AG09309 (cell line): ENCODE measurements around the gene GATA6.

Source experiments
- DNase-seq: peaks from one replicate; pipeline ENCODE4 v3.0.0-alpha.2; 2010; ENCODE audit warnings: low read depth
- H3K4me3 ChIP-seq: 2 replicates; pipeline ENCODE4 v1.5.1; 2011; ENCODE audit warnings: mild to moderate bottlenecking, low read depth, low read length, moderate library complexity; ENCODE audit not compliant: control insufficient read depth
- TF ChIP-seq, protein P1 (sequence below): IDR thresholded peaks from 2 replicates; pipeline ENCODE4 v1.5.1; 2011; ENCODE audit warnings: mild to moderate bottlenecking, low read depth, low read length, inconsistent platforms; ENCODE audit not compliant: insufficient read depth, control insufficient read depth; ENCODE audit errors: missing control alignments

GATA6 gene

DNA sequence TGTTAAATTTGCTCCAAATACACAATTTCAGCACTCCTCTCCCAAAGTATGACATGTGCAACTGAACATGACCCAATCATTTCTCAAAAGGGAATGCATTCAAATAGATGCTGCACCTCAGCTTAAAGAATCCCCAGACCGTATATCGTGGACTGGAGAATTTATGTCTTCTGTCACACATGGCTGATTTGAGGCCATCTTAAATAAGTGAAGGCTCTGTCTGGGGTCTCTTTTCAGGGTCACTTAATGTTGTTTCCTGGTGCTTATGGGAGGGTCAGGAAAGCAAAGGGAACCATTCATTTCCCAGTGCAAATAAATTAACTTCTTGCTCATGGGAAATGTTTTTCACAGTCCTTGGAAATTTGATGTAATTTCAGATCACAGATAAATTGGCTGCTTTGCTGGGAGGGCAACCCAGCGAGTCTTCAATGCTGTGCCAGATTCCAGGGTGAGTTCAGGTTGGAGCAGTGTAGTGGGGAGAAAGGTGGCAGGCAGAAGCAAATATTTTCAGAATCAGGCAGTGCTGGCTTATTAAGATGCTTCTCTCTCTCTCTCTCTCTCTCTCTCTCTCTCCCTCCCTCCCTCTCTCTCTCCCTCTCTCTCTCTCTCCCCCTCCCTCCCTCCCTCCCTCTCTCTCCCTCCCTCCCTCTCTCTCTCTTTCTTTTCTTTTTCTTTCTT, 34.3 kb downstream of the GATA6 start:
- H3K4me3 ChIP-seq = no peak overlapping the region
- TF ChIP-seq, protein P1, sequence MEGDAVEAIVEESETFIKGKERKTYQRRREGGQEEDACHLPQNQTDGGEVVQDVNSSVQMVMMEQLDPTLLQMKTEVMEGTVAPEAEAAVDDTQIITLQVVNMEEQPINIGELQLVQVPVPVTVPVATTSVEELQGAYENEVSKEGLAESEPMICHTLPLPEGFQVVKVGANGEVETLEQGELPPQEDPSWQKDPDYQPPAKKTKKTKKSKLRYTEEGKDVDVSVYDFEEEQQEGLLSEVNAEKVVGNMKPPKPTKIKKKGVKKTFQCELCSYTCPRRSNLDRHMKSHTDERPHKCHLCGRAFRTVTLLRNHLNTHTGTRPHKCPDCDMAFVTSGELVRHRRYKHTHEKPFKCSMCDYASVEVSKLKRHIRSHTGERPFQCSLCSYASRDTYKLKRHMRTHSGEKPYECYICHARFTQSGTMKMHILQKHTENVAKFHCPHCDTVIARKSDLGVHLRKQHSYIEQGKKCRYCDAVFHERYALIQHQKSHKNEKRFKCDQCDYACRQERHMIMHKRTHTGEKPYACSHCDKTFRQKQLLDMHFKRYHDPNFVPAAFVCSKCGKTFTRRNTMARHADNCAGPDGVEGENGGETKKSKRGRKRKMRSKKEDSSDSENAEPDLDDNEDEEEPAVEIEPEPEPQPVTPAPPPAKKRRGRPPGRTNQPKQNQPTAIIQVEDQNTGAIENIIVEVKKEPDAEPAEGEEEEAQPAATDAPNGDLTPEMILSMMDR = no peak
- no peak for DNase-seq

DNA sequence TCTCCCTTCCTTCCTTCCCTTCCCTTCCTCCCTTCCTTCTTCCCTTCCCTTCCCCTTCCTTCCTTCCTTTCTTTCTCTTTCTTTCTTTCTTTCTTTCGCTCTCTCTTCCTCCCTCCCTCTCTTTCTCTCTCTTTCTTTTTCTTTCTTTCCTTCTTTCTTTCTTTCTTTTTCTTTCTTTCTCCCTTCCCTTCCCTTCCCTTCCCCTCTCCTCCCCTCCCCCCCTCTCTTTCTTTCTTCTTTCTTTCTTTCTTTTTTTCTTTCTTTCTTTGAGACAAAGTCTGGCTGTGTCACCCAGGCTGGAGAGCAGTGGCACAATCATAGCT, 34.8 kb downstream of the GATA6 start:
- DNase-seq = no peak
- no peak overlapping the region for H3K4me3 ChIP-seq
- TF ChIP-seq, protein P1 = no peak

DNA sequence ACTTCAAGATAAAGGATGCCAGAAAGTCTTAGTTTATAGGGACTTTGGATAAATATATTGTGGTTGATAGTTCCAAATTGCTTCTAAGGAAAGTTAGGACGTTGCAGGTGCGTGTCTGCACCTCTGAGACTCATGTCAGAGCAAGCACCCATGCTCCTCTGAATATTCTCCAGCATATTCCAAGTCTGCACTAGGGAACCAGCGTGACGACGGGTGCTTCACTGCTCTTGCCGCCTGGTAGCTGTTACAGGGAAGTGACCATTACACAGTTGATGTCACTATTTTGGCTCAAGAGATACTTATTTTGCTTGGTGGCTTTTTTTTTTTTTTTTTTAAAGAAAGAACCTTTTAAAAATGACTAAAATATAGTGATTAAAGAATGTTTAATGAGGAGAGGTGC, 35.6 kb downstream of the GATA6 start:
- TF ChIP-seq, protein P1 = no peak
- DNase-seq = no peak
- no peak overlapping the region for H3K4me3 ChIP-seq

DNA sequence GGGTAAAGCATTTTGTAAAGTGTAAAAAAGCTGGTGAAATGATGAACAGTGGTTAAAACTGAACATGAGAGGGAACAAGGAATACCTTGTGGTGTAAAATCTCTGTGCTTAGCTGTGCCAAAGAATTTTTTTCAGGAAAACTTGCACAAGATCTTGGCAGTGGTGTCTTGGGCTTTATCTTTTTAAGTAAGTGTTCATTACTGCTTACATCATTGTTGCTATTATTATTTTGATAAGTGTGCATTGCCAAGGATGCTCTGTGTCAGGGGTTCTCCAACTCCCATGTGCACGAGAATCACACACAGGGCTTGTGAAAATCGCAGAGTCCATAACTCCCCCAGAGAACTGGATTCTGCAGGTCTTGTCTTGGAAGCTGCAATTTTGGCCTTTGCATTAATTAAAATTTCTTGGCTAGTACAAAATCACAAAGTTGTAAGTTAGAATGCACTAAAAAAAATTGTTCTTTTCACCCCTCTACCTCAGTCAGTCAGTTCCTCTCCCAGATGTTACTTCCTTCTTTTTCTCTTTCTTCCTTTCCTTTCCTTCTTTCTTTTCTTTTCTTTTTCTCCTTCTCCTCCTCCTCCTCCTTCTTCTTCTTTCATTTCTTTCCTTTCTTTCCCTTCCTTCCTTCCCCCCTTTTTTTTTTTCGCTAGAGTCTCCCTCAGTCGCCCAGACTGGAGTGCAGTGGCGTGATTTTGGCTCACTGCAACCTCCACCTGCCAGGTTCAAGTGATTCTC, 37.8 kb downstream of the GATA6 start:
- no peak overlapping the region for H3K4me3 ChIP-seq
- no peak for DNase-seq
- TF ChIP-seq, protein P1 = no peak

DNA sequence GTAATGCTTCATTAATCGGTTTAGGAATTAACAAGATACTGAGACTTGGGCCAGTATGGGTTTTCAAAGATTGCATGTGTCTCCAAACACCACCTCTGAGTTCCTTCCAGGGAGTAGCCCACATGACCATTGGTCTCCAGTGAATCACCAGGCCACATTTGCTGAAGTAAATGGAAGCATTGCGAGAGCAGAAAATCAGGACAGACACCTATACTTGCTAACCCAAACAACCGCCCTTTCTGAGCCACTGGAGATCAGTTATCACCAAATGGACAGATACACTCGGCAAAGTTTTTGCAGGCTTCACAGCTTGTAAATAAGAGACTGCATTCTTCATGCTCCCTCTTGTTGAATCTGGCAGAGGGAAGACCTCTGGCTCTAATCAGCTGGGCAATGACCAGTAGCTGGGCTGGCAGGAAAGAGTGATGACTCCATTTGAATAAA, 40.9 kb downstream of the GATA6 start:
- no peak for DNase-seq
- TF ChIP-seq, protein P1 = no peak
- no peak overlapping the region for H3K4me3 ChIP-seq

DNA sequence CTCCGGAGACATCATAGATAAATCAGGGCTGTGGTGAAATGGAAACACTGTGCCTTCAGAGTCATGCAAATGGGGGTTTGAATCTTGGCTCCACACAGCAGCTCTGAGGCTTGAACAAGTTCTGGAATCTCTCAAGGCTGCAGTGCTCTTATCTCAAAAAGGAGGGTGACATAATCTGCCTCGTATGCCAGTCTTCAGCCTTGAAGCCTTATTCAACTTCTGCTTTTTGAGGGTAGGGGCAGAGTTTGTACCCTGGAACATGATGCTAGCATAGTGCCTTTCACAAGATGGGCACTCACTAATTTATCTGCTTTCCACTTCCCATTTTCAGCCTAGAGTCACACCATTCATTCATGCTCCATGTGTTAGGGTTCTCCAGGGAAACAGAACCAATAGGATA, 42.3 kb downstream of the GATA6 start:
- no peak for DNase-seq
- TF ChIP-seq, protein P1 = no peak
- no peak overlapping the region for H3K4me3 ChIP-seq
